Activated naive CD4-positive, alpha-beta T cell treated with anti-CD3 and anti-CD28 coated beads for 36 hours (primary cell): Measurements from ENCODE around the gene KDM2B. TPM values are rescaled to one million over a fixed set of nuclear protein-coding genes. Genes with fewer than 3 reads are reported as not detected.

Experiments used
- CTCF ChIA-PET: fragments of 350-600 bp; sonication (Branson Sonifier 250); formaldehyde crosslinking; loops from one replicate; lab custom pipeline; 2021; ENCODE audit warnings: antibody characterized with exemption; lab: Charles Lee
- DNase-seq: peaks from one replicate; pipeline ENCODE4 v3.0.0-alpha.2; 2020
- H3K27ac Mint-ChIP-seq: one replicate; pipeline ENCODE4 v1.8.0; 2021; ENCODE audit warnings: mild to moderate bottlenecking, mixed read lengths
- H3K27me3 Mint-ChIP-seq: one replicate; pipeline ENCODE4 v1.8.0; 2021; ENCODE audit warnings: low read depth, mixed read lengths
- H3K36me3 Mint-ChIP-seq: one replicate; pipeline ENCODE4 v1.8.0; 2021; ENCODE audit warnings: low read depth, mixed read lengths
- H3K4me1 Mint-ChIP-seq: one replicate; pipeline ENCODE4 v1.8.0; 2021; ENCODE audit warnings: low read depth, mixed read lengths
- H3K4me3 Mint-ChIP-seq: one replicate; pipeline ENCODE4 v1.8.0; 2021; ENCODE audit warnings: mild to moderate bottlenecking, moderate library complexity, mixed read lengths
- H3K9me3 Mint-ChIP-seq: one replicate; pipeline ENCODE4 v1.8.0; 2021; ENCODE audit warnings: mixed read lengths
- intact Hi-C: fragments of 100-400 bp; cut with micrococcal nuclease; formaldehyde crosslinking; loops from one replicate; pipeline ENCODE4 v1.15.1; 2023
- total RNA-seq, 2 experiments: library from RNA; stranded (reverse); gene quantifications; one replicate each; pipeline ENCODE4 v1.2.3, GENCODE V29; 2021

KDM2B gene
- total RNA-seq, 2 experiments from 2014 or later = 22.7 to 23.8 TPM

DNA sequence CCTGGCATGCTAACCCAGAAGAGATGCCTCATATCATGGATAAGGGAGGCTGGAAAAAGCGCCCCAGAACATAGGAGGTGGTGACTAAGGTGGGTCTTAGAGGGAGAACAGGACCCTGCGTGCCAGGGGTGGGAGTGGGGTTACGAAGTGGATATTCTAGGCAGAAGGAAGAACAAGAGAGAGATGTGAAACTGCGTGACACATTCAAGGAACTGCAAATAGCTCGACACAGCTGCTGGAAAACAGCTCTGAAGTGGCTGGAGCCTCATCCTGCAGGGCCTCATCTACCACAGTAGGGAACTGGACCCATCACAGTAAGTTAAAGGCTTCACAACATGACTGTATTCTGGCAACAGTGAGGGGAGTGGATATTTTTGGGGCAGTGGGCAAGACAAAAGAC lies 119.8 kb downstream of the KDM2B start:
- Mint-ChIP-seq H3K4me1 (peaks cover 55% of the 10 kb centered on the region), H3K36me3 (peaks cover 1% of the 10 kb centered on the region), H3K27me3 (no peaks in the 10 kb centered on the region), H3K27ac (no peak overlapping the region), H3K9me3 (no peaks in the 10 kb centered on the region), H3K4me3 (no peak overlapping the region)
- DNase-seq = peak; percentile 21
- intact Hi-C loops = loop anchor here (10.0 kb wide), 1 partner anchor 224 kb away; no protein-coding TSS in a partner anchor
- CTCF ChIA-PET = interaction anchor here (0.8 to 1.0 kb wide), 3 partner anchors 34 to 126 kb away, joined by 3 to 5 read pairs (median 4); no protein-coding TSS in a partner anchor

DNA sequence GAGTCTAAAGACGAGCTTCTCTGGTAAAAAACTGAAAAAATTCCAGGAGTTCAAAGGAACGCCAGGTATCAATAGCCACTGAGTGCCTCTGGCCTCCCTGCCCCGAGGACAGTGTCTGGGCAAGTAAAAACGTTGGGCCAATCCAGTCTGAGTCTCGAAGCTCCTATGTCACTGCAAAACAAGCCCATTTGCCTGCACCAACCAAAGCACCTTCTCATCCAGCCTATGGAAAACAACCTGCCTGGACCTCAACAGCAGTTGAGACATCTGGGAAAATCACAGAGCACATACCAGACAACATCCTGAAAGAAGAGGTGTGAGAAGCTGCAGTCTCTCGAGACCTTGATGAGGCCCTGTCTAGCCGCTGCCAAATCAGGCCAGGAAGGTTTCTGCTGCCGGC lies 124.3 kb downstream of the KDM2B start:
- H3K27ac Mint-ChIP-seq = no peak overlapping the region
- no peaks in the 10 kb centered on the region for H3K27me3 Mint-ChIP-seq
- no peaks in the 10 kb centered on the region for H3K36me3 Mint-ChIP-seq
- peaks cover 38% of the 10 kb centered on the region for H3K4me1 Mint-ChIP-seq
- CTCF ChIA-PET = interaction anchor here (0.6 to 9.2 kb wide), 5 partner anchors 14 to 484 kb away, joined by 3 to 65 read pairs (median 3); no protein-coding TSS in a partner anchor
- no peak overlapping the region for H3K4me3 Mint-ChIP-seq
- H3K9me3 Mint-ChIP-seq = no peaks in the 10 kb centered on the region
- intact Hi-C loops = no loop called here
- DNase-seq = no peak

DNA sequence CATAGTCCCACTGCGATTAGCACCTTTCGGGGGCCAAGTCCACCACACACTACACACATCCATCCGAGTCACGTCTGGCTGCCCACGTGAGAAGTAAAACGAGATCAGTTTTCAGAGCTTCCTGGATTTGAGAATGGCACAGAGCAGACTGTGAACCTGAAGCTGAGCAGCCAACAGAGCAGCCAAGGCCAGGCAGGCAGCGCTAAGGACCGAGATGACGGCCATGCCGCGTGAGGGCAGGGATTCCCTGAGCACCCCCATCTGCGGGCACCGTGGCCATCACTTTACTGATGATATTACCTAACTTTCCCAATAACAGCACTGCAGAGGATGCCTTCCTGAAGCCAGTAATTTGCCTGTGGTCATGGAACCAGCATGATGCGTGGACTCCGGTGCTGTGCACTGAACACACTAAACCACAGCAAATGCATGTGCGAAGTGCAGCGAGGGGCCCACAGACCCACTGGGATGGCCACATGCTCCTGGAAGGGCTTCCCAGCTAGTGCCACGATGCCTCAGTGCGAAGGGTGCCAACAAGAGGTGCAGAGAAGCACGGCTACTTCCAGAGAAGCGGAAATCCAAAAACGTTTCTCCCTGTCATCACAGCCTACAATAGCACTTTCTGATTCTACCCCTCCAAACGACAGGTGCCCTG lies 124.9 kb downstream of the KDM2B start:
- CTCF ChIA-PET = interaction anchor here (0.6 to 9.2 kb wide), 4 partner anchors 13 to 484 kb away, joined by 3 to 65 read pairs (median 3); no protein-coding TSS in a partner anchor
- no peak overlapping the region for H3K4me3 Mint-ChIP-seq
- no peaks in the 10 kb centered on the region for H3K9me3 Mint-ChIP-seq
- no peak overlapping the region for H3K27ac Mint-ChIP-seq
- DNase-seq = no peak
- intact Hi-C loops = no loop called here
- H3K27me3 Mint-ChIP-seq = no peaks in the 10 kb centered on the region
- peaks cover 2% of the 10 kb centered on the region for H3K36me3 Mint-ChIP-seq
- peaks cover 34% of the 10 kb centered on the region for H3K4me1 Mint-ChIP-seq

DNA sequence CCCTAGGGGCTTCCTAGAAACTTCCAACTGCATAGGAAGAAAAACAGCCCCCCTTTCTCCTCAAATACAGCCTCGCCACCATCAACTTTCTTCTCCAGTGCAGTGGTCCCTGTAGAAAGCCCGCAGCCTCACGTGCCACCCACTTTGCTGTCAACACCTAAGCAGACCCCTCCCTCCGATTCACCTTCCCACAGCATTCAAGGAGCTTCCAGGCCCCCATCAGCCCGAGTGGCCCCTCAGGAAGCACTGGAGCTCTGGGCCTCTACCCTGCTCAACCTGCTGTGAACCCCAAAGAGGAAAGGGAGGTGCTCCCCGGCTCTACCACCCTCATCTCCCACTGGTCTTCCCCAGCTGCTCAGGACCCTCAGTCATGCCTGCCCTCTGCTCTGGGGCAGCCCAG lies 125.9 kb downstream of the KDM2B start:
- Mint-ChIP-seq H3K27ac (no peak overlapping the region), H3K4me1 (peaks cover 24% of the 10 kb centered on the region), H3K9me3 (no peaks in the 10 kb centered on the region), H3K36me3 (peaks cover 2% of the 10 kb centered on the region), H3K27me3 (no peaks in the 10 kb centered on the region), H3K4me3 (no peak overlapping the region)
- DNase-seq = no peak
- CTCF ChIA-PET = interaction anchor here (9.2 kb wide), 1 partner anchor 12 kb away, joined by 65 read pairs; no protein-coding TSS in a partner anchor
- intact Hi-C loops = no loop called here

DNA sequence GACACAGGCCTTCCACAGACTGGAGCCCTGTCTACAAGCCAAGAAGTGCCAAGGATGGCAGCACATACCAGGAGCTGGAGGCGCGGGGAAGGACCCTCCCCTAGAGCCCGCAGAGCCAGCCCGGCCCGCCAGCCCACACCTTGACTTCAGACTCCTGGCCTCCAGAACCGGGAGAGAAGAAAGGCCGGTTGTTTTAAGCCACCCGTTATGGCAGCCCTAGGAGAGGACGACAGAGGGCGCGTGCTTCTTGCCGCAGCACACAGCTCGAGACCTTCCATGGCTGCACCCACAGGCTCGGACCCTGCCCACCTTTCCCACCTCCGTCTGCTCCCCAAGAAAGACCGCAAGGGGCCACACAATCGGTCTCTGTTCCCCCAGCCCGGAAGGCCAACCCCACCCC lies 127.2 kb downstream of the KDM2B start:
- Mint-ChIP-seq H3K27me3 (no peaks in the 10 kb centered on the region), H3K4me3 (no peak overlapping the region), H3K9me3 (no peaks in the 10 kb centered on the region), H3K4me1 (peaks cover 16% of the 10 kb centered on the region), H3K36me3 (peaks cover 6% of the 10 kb centered on the region), H3K27ac (no peak overlapping the region)
- intact Hi-C loops = no loop called here
- CTCF ChIA-PET = interaction anchor here (9.2 kb wide), 1 partner anchor 11 kb away, joined by 65 read pairs; no protein-coding TSS in a partner anchor
- no peak for DNase-seq

DNA sequence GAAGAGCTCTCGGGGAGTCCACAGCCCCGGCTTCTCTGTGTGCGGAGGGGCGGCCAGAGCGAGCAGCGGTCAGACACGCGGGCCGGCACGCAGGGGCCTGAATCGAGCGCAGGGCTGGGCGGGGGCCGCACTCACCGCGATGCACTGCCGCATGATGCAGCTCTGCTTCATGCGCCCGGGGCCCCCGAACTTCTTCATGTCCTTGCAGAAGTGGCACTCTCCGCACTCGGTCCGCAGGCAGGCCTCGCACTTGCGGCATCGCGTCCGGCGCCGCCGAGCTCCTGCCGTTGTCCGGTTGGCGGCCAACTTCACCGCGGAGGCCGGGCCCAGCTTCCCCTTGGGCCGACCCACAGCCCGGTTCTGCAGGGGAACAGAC lies 127.8 kb downstream of the KDM2B start:
- Mint-ChIP-seq H3K4me1 (peaks cover 18% of the 10 kb centered on the region), H3K4me3 (no peak overlapping the region), H3K27ac (no peak overlapping the region), H3K27me3 (no peaks in the 10 kb centered on the region), H3K9me3 (no peaks in the 10 kb centered on the region), H3K36me3 (peaks cover 7% of the 10 kb centered on the region)
- DNase-seq = no peak
- CTCF ChIA-PET = interaction anchor here (9.2 kb wide), 1 partner anchor 10 kb away, joined by 65 read pairs; no protein-coding TSS in a partner anchor
- intact Hi-C loops = no loop called here

DNA sequence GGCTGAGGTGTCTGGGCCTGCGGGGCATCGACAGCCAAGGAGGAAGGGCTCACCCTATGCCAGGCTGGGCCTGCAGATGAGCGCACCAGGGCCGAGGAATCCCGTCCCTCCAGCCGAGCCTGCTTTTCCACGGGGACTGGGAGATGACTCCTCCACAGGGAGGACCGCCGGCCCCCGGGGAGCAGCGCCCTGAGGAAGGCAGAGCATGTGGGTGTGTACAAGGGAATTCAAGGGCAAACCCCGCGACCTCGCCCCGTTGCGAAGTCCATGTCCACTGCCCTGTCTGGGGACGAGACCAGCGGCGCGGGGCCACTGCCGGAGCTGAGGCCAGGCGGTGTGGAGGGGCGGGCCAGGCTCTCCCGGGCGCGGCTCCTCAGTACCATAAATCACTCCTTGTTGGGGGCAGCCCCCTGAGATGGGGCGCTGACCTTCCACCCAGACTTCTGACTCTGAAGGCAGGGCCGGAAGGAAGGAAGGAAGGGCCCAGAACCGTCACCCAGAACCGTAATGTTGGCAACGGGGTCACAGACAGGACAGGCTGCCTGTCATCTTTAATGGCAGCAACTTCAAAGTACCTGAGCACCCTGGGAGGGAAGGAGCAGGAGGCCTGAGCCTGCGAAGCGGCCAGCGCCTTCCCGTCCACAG lies 128.4 kb downstream of the KDM2B start:
- Mint-ChIP-seq H3K27me3 (no peaks in the 10 kb centered on the region), H3K4me3 (no peak overlapping the region), H3K4me1 (peaks cover 13% of the 10 kb centered on the region), H3K9me3 (no peaks in the 10 kb centered on the region), H3K36me3 (peaks cover 7% of the 10 kb centered on the region), H3K27ac (no peak overlapping the region)
- intact Hi-C loops = no loop called here
- no peak for DNase-seq
- CTCF ChIA-PET = interaction anchor here (0.6 to 9.2 kb wide), 2 partner anchors 10 to 47 kb away, joined by 5 to 65 read pairs; no protein-coding TSS in a partner anchor

DNA sequence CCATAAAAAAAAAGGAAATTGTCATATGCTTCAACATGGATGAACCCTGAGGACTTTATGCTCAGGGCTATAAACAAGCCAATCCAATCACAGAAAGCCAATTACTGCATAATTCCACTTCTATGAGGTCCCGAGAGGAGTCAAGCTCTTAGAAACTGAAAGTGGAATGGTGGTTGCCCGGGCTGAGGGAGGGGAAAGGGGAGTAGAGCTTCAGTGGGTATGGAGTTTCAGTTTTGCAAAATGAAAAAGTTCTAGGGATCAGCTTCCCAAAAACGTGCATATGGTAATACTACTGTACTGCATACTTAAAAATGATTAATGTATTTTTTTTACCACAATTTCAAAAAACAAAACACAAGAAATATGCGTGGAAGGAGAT lies 128.9 kb downstream of the KDM2B start:
- Mint-ChIP-seq H3K9me3 (no peaks in the 10 kb centered on the region), H3K4me3 (no peak overlapping the region), H3K36me3 (peaks cover 7% of the 10 kb centered on the region), H3K4me1 (peaks cover 11% of the 10 kb centered on the region), H3K27ac (no peak overlapping the region), H3K27me3 (no peaks in the 10 kb centered on the region)
- no peak for DNase-seq
- intact Hi-C loops = no loop called here
- CTCF ChIA-PET = interaction anchor here (0.6 to 9.2 kb wide), 2 partner anchors 9 to 48 kb away, joined by 5 to 65 read pairs; no protein-coding TSS in a partner anchor

DNA sequence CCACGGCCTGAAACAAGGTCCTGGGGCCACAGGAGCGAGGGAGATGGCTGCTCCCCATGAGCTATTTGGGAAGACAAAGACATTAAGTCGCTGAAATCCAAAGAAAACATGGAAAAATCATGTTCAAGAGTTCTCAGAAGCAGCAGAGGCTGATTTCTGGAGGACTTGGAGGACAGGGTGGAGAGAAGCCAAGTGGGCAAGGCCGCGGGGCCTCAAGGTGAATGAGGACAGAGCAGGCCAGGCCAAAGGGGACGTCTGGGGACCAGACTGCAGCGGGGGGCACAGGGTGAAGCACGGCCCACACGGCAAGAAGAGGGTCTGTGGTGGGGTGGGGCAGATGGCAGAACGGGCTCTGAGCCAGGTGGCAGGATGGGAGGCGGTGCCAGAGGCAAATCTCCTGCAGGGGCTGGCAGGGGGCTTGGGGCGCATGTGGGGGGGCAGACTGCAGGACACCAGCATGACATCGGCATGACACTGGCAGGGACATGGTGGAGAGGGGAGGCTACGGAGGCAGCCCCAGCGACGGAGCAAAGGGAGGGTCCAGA lies 132.0 kb downstream of the KDM2B start:
- H3K36me3 Mint-ChIP-seq = peaks cover 8% of the 10 kb centered on the region
- no peak for DNase-seq
- H3K27ac Mint-ChIP-seq = no peak overlapping the region
- CTCF ChIA-PET = no interaction called here
- H3K4me3 Mint-ChIP-seq = no peak overlapping the region
- intact Hi-C loops = no loop called here
- peaks cover 11% of the 10 kb centered on the region for H3K4me1 Mint-ChIP-seq
- H3K9me3 Mint-ChIP-seq = no peaks in the 10 kb centered on the region
- H3K27me3 Mint-ChIP-seq = no peaks in the 10 kb centered on the region

DNA sequence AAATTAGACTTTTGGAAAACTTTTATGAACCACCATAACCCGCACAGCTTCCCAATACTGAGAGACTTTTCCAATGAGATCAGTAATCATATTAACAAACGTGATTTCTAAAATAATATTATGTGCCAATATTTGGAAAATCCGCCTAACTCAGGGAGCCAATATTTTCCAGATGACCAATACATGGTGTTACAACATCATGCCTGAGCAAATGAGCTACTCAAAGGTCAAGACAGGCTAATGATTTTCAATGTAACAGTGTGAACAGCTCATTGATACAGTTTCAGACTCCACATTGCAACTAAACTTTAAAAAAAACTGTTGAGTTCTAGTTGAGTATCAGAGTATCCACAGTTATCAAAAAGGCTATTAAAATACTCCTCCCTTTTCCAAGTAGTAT lies 134.1 kb downstream of the KDM2B start:
- no peak for DNase-seq
- H3K27me3 Mint-ChIP-seq = no peaks in the 10 kb centered on the region
- no peaks in the 10 kb centered on the region for H3K9me3 Mint-ChIP-seq
- peaks cover 9% of the 10 kb centered on the region for H3K4me1 Mint-ChIP-seq
- intact Hi-C loops = no loop called here
- peaks cover 13% of the 10 kb centered on the region for H3K36me3 Mint-ChIP-seq
- H3K27ac Mint-ChIP-seq = no peak overlapping the region
- CTCF ChIA-PET = interaction anchor here (0.6 to 7.6 kb wide), 3 partner anchors 13 to 368 kb away, joined by 3 to 99 read pairs (median 5); no protein-coding TSS in a partner anchor
- H3K4me3 Mint-ChIP-seq = no peak overlapping the region

DNA sequence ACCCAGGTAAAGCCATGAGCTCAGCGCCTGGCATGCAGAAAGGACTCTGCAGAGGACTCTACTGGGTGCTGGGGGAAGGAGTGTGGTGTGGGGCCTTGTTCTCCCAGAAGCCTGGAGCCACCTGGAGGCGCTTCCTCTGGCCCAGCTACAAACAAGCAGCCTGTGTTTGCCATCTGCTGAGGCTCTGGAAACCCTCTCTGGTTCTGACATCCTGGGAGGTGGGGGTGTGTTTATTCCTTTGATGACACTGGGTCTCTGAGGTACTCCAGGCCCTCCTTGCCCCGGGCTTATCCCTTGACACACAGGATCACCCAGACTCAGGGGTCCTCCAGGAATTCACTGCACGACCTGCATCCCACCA lies 136.0 kb downstream of the KDM2B start:
- Mint-ChIP-seq H3K36me3 (peaks cover 17% of the 10 kb centered on the region), H3K9me3 (no peaks in the 10 kb centered on the region), H3K4me3 (no peak overlapping the region), H3K27me3 (no peaks in the 10 kb centered on the region), H3K27ac (no peak overlapping the region), H3K4me1 (peaks cover 6% of the 10 kb centered on the region)
- DNase-seq = no peak
- CTCF ChIA-PET = interaction anchor here (0.8 to 7.6 kb wide), 4 partner anchors 11 to 110 kb away, joined by 3 to 99 read pairs (median 42); no protein-coding TSS in a partner anchor
- intact Hi-C loops = loop anchor here (5.0 kb wide), 1 partner anchor 383 kb away; no protein-coding TSS in a partner anchor
